SK-N-SH (cell line): ENCODE data around the gene CAPN9. TPM values are rescaled to one million over a fixed set of nuclear protein-coding genes. Genes with fewer than 3 reads are reported as not detected.

Experiments
- CTCF ChIA-PET: fragments of 300-600, 350-600 bp; formaldehyde crosslinking; extraction: SDS; loops from one replicate; lab custom pipeline; 2021; lab: Yijun Ruan, JAX
- POLR2A ChIA-PET: fragments of 350-600 bp; sonication (Branson Sonifier 250); formaldehyde crosslinking; extraction: SDS; loops from one replicate; lab custom pipeline; 2020; ENCODE audit warnings: antibody characterized with exemption, inconsistent platforms; lab: Yijun Ruan, JAX
- DNase-seq: peaks from one replicate; pipeline ENCODE4 v3.0.0; 2012
- H2AFZ ChIP-seq: fragments of 200-600 bp; sonication (generic); 2 replicates; pipeline ENCODE4 v1.8.1; 2016; ENCODE audit warnings: antibody characterized with exemption, mild to moderate bottlenecking, low read depth
- H3F3A ChIP-seq: fragments of 200-600 bp; sonication (generic); replicated peaks from 2 replicates; pipeline ENCODE3; 2016; ENCODE audit warnings: antibody characterized with exemption, mild to moderate bottlenecking; ENCODE audit not compliant: insufficient read depth
- H3K27ac ChIP-seq, 2 experiments: fragments of 200-500 bp in 1 of 2; fragments of 200-600 bp in 1 of 2; sonication (Bioruptor generic) in 1 of 2; sonication (generic), shearing (Covaris generic) in 1 of 2; 2 replicates each; pipeline versions ENCODE4 v1.5.1 to v1.6.1; 2014 to 2016; ENCODE audit warnings: low read depth in 2 of 2, inconsistent platforms in 1 of 2, low read length in 1 of 2, mild to moderate bottlenecking in 1 of 2, mixed read lengths in 1 of 2
- H3K27me3 ChIP-seq: fragments of 200-600 bp; sonication (generic), shearing (Covaris generic); 2 replicates; pipeline ENCODE4 v1.6.1; 2016; ENCODE audit warnings: mixed run types; ENCODE audit not compliant: insufficient read depth
- H3K36me3 ChIP-seq, 2 experiments: fragments of 200-500 bp in 1 of 2; fragments of 200-600 bp in 1 of 2; sonication (Bioruptor generic) in 1 of 2; sonication (generic) in 1 of 2; replicated peaks in 1 of 2; 2 replicates each; pipeline versions ENCODE3 to v1.5.1; 2014 to 2016; ENCODE audit warnings: low read length in 1 of 2, mild to moderate bottlenecking in 1 of 2; ENCODE audit not compliant: insufficient read depth in 2 of 2, control insufficient read depth in 1 of 2
- H3K4me1 ChIP-seq, 2 experiments: fragments of 200-500 bp in 1 of 2; fragments of 200-600 bp in 1 of 2; sonication (Bioruptor generic) in 1 of 2; sonication (generic), shearing (Covaris generic) in 1 of 2; 2 replicates each; pipeline versions ENCODE4 v1.5.1 to v1.6.1; 2014 to 2016; ENCODE audit warnings: low read depth in 1 of 2, low read length in 1 of 2, mixed run types in 1 of 2; ENCODE audit not compliant: insufficient read depth in 2 of 2, control insufficient read depth in 1 of 2
- H3K4me2 ChIP-seq: fragments of 200-600 bp; sonication (generic), shearing (Covaris generic); 2 replicates; pipeline ENCODE4 v1.6.1; 2017; ENCODE audit warnings: mixed run types
- H3K4me3 ChIP-seq, 2 experiments: fragments of 200-500 bp in 1 of 2; fragments of 200-600 bp in 1 of 2; sonication (Bioruptor generic) in 1 of 2; sonication (generic), shearing (Covaris generic) in 1 of 2; 2 replicates each; pipeline versions ENCODE4 v1.5.1 to v1.8.1; 2014 to 2016; ENCODE audit warnings: low read depth in 2 of 2, inconsistent platforms in 1 of 2, low read length in 1 of 2, mild to moderate bottlenecking in 1 of 2, mixed read lengths in 1 of 2, moderate library complexity in 1 of 2
- H3K79me2 ChIP-seq: fragments of 200-600 bp; sonication (generic); 2 replicates; pipeline ENCODE4 v1.8.1; 2017; ENCODE audit warnings: mild to moderate bottlenecking; ENCODE audit not compliant: insufficient read depth
- H3K9ac ChIP-seq: fragments of 200-600 bp; sonication (generic); 2 replicates; pipeline ENCODE4 v1.6.1; 2017; ENCODE audit warnings: mixed run types
- H3K9me2 ChIP-seq: fragments of 200-600 bp; sonication (generic); 2 replicates; pipeline ENCODE4 v1.6.1; 2017; ENCODE audit warnings: mixed run types
- H3K9me3 ChIP-seq: fragments of 200-600 bp; sonication (generic); 2 replicates; pipeline ENCODE4 v1.6.1; 2017; ENCODE audit warnings: mixed run types, mild to moderate bottlenecking, moderate library complexity
- H4K20me1 ChIP-seq: fragments of 200-600 bp; sonication (generic); 2 replicates; pipeline ENCODE4 v1.6.1; 2017; ENCODE audit warnings: mild to moderate bottlenecking, mixed run types; ENCODE audit not compliant: insufficient read depth
- CHD2 ChIP-seq: fragments of 150-350 bp; IDR thresholded peaks from 2 replicates; pipeline ENCODE4 v1.6.1; 2018; ENCODE audit warnings: low read length; ENCODE audit not compliant: partially characterized antibody
- CTCF ChIP-seq: fragments of 200-600 bp; sonication (generic); IDR thresholded peaks from 2 replicates; pipeline ENCODE4 v1.6.1; 2017; ENCODE audit warnings: antibody characterized with exemption, mild to moderate bottlenecking, moderate library complexity
- ELF1 ChIP-seq: IDR thresholded peaks from 2 replicates; pipeline ENCODE4 v1.4.0; 2012
- EP300 ChIP-seq, 2 experiments: IDR thresholded peaks; 2 replicates each; pipeline versions ENCODE4 v1.4.0 to v1.6.1; 2012; ENCODE audit warnings: borderline replicate concordance in 1 of 2, low read depth in 1 of 2, low read length in 1 of 2
- FOXJ3 ChIP-seq: sonication (generic); formaldehyde crosslinking; IDR thresholded peaks from 2 replicates; pipeline ENCODE4 v1.5.1; 2020; ENCODE audit warnings: mild to moderate bottlenecking, missing genetic modification reagents
- FOXM1 ChIP-seq: IDR thresholded peaks from 2 replicates; pipeline ENCODE4 v1.4.0; 2012; ENCODE audit warnings: low read depth, mild to moderate bottlenecking
- IRF3 ChIP-seq: fragments of 150-350 bp; IDR thresholded peaks from 2 replicates; pipeline ENCODE4 v1.6.1; 2016; ENCODE audit warnings: mild to moderate bottlenecking, low read depth, low read length
- MAX ChIP-seq: IDR thresholded peaks from 2 replicates; pipeline ENCODE4 v1.4.0; 2012; ENCODE audit warnings: low read depth
- NRF1 ChIP-seq: IDR thresholded peaks from 2 replicates; pipeline ENCODE4 v1.6.1; 2012; ENCODE audit warnings: low read depth, mild to moderate bottlenecking, low read length
- PBX3 ChIP-seq: IDR thresholded peaks from 2 replicates; pipeline ENCODE4; 2012
- RAD21 ChIP-seq: IDR thresholded peaks from 2 replicates; pipeline ENCODE4 v1.6.1; 2012; ENCODE audit warnings: mild to moderate bottlenecking, low read length
- RCOR1 ChIP-seq: fragments of 150-350 bp; IDR thresholded peaks from 2 replicates; pipeline ENCODE4 v1.6.1; 2017; ENCODE audit warnings: antibody characterized with exemption, low read length
- REST ChIP-seq: IDR thresholded peaks from 2 replicates; pipeline ENCODE4 v1.6.1; 2012; ENCODE audit warnings: mild to moderate bottlenecking, low read depth, low read length, moderate library complexity
- SMC3 ChIP-seq: IDR thresholded peaks from 2 replicates; pipeline ENCODE4 v1.6.1; 2012; ENCODE audit warnings: low read depth, low read length, improper control_type of control experiment
- TAF1 ChIP-seq: IDR thresholded peaks from 2 replicates; pipeline ENCODE4 v1.6.1; 2012; ENCODE audit warnings: low read depth, mild to moderate bottlenecking, low read length, moderate library complexity, borderline replicate concordance
- TCF12 ChIP-seq: IDR thresholded peaks from 2 replicates; pipeline ENCODE4 v1.4.0; 2012
- USF1 ChIP-seq: IDR thresholded peaks from 2 replicates; pipeline ENCODE4 v1.4.0; 2012; ENCODE audit warnings: low read depth, borderline replicate concordance
- YY1 ChIP-seq: IDR thresholded peaks from 2 replicates; pipeline ENCODE4 v1.4.0; 2012; ENCODE audit warnings: low read depth, mild to moderate bottlenecking
- ZBTB33 ChIP-seq: IDR thresholded peaks from 2 replicates; pipeline ENCODE4 v1.4.0; 2012; ENCODE audit warnings: low read depth, borderline replicate concordance
- WGBS: methylation state at CpG from one replicate; pipeline ENCODE4 v1.1.6; 2017; ENCODE audit warnings: low lambda C conversion rate; 5-methylcytosine and 5-hydroxymethylcytosine counted together
- polyA plus RNA-seq, 3 experiments: library from polyadenylated mRNA; depleted of rRNA; stranded (reverse); fragments of >200 nt; gene quantifications; 2 replicates each; pipeline ENCODE4 v1.2.3, GENCODE V29; 2012

The CAPN9 gene
- polyA plus RNA-seq, 1 of the 3 experiments (the other 2 are of a cell fraction): not detected

GRCh38 chr1:230704830-230705229, 42.4 kb upstream of the CAPN9 start:
- Histone ChIP-seq H3K9me2 (no peaks in the 10 kb centered on the region), H3F3A (no peaks in the 10 kb centered on the region), H3K9me3 (no peaks in the 10 kb centered on the region), H3K27ac (no peak overlapping the region), H2AFZ (no peak overlapping the region), H3K9ac (no peak overlapping the region), H3K4me1 (no peaks in the 10 kb centered on the region), H3K4me3 (no peak overlapping the region), H3K4me2 (no peak overlapping the region), H3K27me3 (no peaks in the 10 kb centered on the region), H3K79me2 (no peaks in the 10 kb centered on the region), H4K20me1 (no peaks in the 10 kb centered on the region), H3K36me3 (no peaks in the 10 kb centered on the region)
- WGBS: 51% methylated on average over 7 of the region's 7 CpGs
- DNase-seq: no peak
- CTCF ChIA-PET: no interaction called here
- TF ChIP-seq YY1: no peak
- TF ChIP-seq ELF1: no peak
- no peak for TF ChIP-seq CTCF
- TF ChIP-seq RCOR1: no peak
- TF ChIP-seq IRF3: no peak
- no peak for TF ChIP-seq MAX
- no peak for TF ChIP-seq REST
- no peak for TF ChIP-seq ZBTB33
- TF ChIP-seq EP300 (IDR thresholded peaks at IDR 0.05; ENCODE audit: borderline replicate concordance in 1 of 2, low read depth in 1 of 2, low read length in 1 of 2): no peak
- no peak for TF ChIP-seq FOXM1
- no peak for TF ChIP-seq CHD2
- no peak for TF ChIP-seq USF1
- TF ChIP-seq NRF1: no peak
- no peak for TF ChIP-seq TCF12
- TF ChIP-seq RAD21: no peak
- no peak for TF ChIP-seq FOXJ3 (CRISPR knock-in tag)
- TF ChIP-seq PBX3: no peak
- no peak for TF ChIP-seq SMC3
- TF ChIP-seq TAF1: no peak
- POLR2A ChIA-PET: no interaction called here
